GM06990 (cell line): Measurements from ENCODE around the gene PPTC7.
"Not testable (repeated sequence)": the region's sequence is repeated elsewhere in the genome, so short reads cannot be mapped to it uniquely, and the experiment has no call there.

Experiments
- DNase-seq: peaks from one replicate; pipeline ENCODE4 v3.0.0-alpha.2; 2011; ENCODE audit not compliant: insufficient read length; ENCODE audit errors: extremely low read depth
- H3K27me3 ChIP-seq: replicated peaks from 2 replicates; pipeline ENCODE4 v1.6.0; 2011; ENCODE audit warnings: low read length; ENCODE audit not compliant: control insufficient read depth, insufficient read depth
- H3K36me3 ChIP-seq: 2 replicates; pipeline ENCODE4 v1.5.1; 2011; ENCODE audit warnings: low read length; ENCODE audit not compliant: control insufficient read depth, insufficient read depth
- H3K4me3 ChIP-seq: replicated peaks from 2 replicates; pipeline ENCODE4 v1.5.1; 2011; ENCODE audit warnings: low read depth, mild to moderate bottlenecking, control low read depth, low read length
- CTCF ChIP-seq: IDR thresholded peaks from 2 replicates; pipeline ENCODE4 v1.5.1; 2011; ENCODE audit warnings: low read length, control low read depth, mild to moderate bottlenecking, inconsistent platforms; ENCODE audit not compliant: insufficient read depth, poor library complexity, severe bottlenecking

The PPTC7 gene

GRCh38 chr12:110564471-110564991 is 18.6 kb downstream of the PPTC7 start:
- no peak for DNase-seq
- no peaks in the 10 kb centered on the region for H3K27me3 ChIP-seq
- TF ChIP-seq CTCF = no peak
- H3K4me3 ChIP-seq = no peak overlapping the region
- no peaks in the 10 kb centered on the region for H3K36me3 ChIP-seq

GRCh38 chr12:110563702-110564470 is 19.2 kb downstream of the PPTC7 start:
- no peaks in the 10 kb centered on the region for H3K36me3 ChIP-seq
- TF ChIP-seq CTCF = no peak
- no peak overlapping the region for H3K4me3 ChIP-seq
- no peak for DNase-seq
- H3K27me3 ChIP-seq = no peaks in the 10 kb centered on the region

- not testable (repeated sequence) for DNase-seq, H3K36me3 ChIP-seq, H3K27me3 ChIP-seq, H3K4me3 ChIP-seq
Measured at GRCh38 chr12:110562386-110562785, 20.7 kb downstream of the PPTC7 start.

- H3K36me3 ChIP-seq = no peaks in the 10 kb centered on the region; the same call in 1 of the 2 replicates
- no peaks in the 10 kb centered on the region for H3K27me3 ChIP-seq
- no peak for TF ChIP-seq CTCF
- no peak overlapping the region for H3K4me3 ChIP-seq
- DNase-seq = no peak
Measured at GRCh38 chr12:110561471-110562201, 21.5 kb downstream of the PPTC7 start.

GRCh38 chr12:110560946-110561345 is 22.2 kb downstream of the PPTC7 start:
- TF ChIP-seq CTCF = no peak
- Histone ChIP-seq H3K36me3 (no peaks in the 10 kb centered on the region; the same call in 1 of the 2 replicates), H3K4me3 (no peak overlapping the region), H3K27me3 (no peaks in the 10 kb centered on the region)
- no peak for DNase-seq

- DNase-seq = no peak
- Histone ChIP-seq H3K27me3 (no peaks in the 10 kb centered on the region), H3K36me3 (no peaks in the 10 kb centered on the region; the same call in 1 of the 2 replicates), H3K4me3 (no peak overlapping the region)
- TF ChIP-seq CTCF = no peak
Measured at GRCh38 chr12:110560048-110560447, 23.1 kb downstream of the PPTC7 start.

- not testable (repeated sequence) for H3K36me3 ChIP-seq, H3K4me3 ChIP-seq, DNase-seq, H3K27me3 ChIP-seq
Measured at GRCh38 chr12:110558945-110559344, 24.2 kb downstream of the PPTC7 start.
